DOHH2 (cell line): Measurements from ENCODE around the gene RNASEH2C.

Experiments used
- EZH2phosphoT487 ChIP-seq: fragments of 200-600 bp; sonication (generic); IDR thresholded peaks from 2 replicates; pipeline ENCODE4 v1.6.1; 2017; ENCODE audit warnings: borderline replicate concordance, mild to moderate bottlenecking, antibody characterized with exemption, low read length, moderate library complexity, mixed read lengths
- TF ChIP-seq, protein P1 (sequence below): fragments of 200-600 bp; sonication (generic); IDR thresholded peaks from one replicate; pipeline ENCODE4 v1.5.1; 2014; ENCODE audit warnings: antibody characterized with exemption, mild to moderate bottlenecking, low read depth, low read length; ENCODE audit not compliant: poor library complexity, severe bottlenecking

DNA sequence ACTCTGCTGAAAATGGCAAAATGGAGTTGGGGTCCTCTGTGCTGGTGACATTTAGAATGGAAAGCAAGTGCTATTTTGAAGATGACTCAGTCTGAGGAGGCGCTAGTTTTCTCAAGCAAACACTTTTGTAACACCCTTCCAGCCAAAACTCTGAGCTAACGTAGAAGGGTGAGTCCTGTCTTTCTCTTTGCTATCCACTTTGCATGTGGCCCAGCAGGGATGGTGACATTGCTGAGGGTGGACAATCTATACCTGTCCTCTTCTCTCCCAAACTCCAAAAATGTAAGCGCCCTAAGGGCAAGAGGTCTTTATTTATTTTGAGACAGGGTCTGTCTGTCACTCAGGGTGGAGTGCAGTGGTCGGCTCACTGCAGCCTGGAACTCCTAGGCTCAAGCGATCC, 12.1 kb downstream of the RNASEH2C start:
- TF ChIP-seq, protein P1, sequence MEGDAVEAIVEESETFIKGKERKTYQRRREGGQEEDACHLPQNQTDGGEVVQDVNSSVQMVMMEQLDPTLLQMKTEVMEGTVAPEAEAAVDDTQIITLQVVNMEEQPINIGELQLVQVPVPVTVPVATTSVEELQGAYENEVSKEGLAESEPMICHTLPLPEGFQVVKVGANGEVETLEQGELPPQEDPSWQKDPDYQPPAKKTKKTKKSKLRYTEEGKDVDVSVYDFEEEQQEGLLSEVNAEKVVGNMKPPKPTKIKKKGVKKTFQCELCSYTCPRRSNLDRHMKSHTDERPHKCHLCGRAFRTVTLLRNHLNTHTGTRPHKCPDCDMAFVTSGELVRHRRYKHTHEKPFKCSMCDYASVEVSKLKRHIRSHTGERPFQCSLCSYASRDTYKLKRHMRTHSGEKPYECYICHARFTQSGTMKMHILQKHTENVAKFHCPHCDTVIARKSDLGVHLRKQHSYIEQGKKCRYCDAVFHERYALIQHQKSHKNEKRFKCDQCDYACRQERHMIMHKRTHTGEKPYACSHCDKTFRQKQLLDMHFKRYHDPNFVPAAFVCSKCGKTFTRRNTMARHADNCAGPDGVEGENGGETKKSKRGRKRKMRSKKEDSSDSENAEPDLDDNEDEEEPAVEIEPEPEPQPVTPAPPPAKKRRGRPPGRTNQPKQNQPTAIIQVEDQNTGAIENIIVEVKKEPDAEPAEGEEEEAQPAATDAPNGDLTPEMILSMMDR, result no peak
- TF ChIP-seq EZH2phosphoT487, result no peak
